MCF 10A (cell line): Measurements from ENCODE around the gene VAMP4. TPM values are rescaled to one million over a fixed set of nuclear protein-coding genes. Genes with fewer than 3 reads are reported as not detected.
A peak's percentile ranks its signal among the peaks of the same experiment; 100 is the strongest.

ENCODE experiments used
- BruUV-seq: library from RNA; stranded (reverse); fragments of 400-500 nt; replicated peaks from 2 replicates; lab custom pipeline; 2021; lab: Mats Ljungman, UMichigan
- CTCF ChIA-PET: fragments of 300-600 bp; sonication (Branson Sonifier 250); formaldehyde crosslinking; extraction: SDS; loops from one replicate; lab custom pipeline; 2021; ENCODE audit warnings: antibody characterized with exemption, inconsistent platforms; lab: Yijun Ruan, JAX
- POLR2A ChIA-PET: fragments of 300-600, 350-650 bp; sonication (Branson Sonifier 250); formaldehyde crosslinking; extraction: SDS; loops from one replicate; lab custom pipeline; 2020; ENCODE audit warnings: antibody characterized with exemption, inconsistent platforms; lab: Yijun Ruan, JAX
- DNase-seq: peaks from one replicate; pipeline ENCODE4 v3.0.0-alpha.2; 2018; ENCODE audit not compliant: unreplicated experiment
- H3K27ac Mint-ChIP-seq: one replicate; pipeline ENCODE4 v1.8.0; 2022; ENCODE audit warnings: mild to moderate bottlenecking, low read depth, mixed read lengths; ENCODE audit not compliant: unreplicated experiment
- H3K27me3 Mint-ChIP-seq: one replicate; pipeline ENCODE4 v1.8.0; 2022; ENCODE audit warnings: mixed read lengths; ENCODE audit not compliant: insufficient read depth, unreplicated experiment
- H3K36me3 Mint-ChIP-seq: one replicate; pipeline ENCODE4 v1.8.0; 2022; ENCODE audit warnings: mild to moderate bottlenecking, moderate library complexity, mixed read lengths; ENCODE audit not compliant: insufficient read depth, unreplicated experiment
- H3K4me1 Mint-ChIP-seq: one replicate; pipeline ENCODE4 v1.8.0; 2022; ENCODE audit warnings: mixed read lengths; ENCODE audit not compliant: insufficient read depth, unreplicated experiment
- H3K4me3 Mint-ChIP-seq: one replicate; pipeline ENCODE4 v1.8.0; 2022; ENCODE audit warnings: mild to moderate bottlenecking, moderate library complexity, mixed read lengths; ENCODE audit not compliant: unreplicated experiment
- H3K9me3 Mint-ChIP-seq: one replicate; pipeline ENCODE4 v1.8.0; 2022; ENCODE audit warnings: mixed read lengths; ENCODE audit not compliant: unreplicated experiment
- intact Hi-C: fragments of 100-400 bp; cut with micrococcal nuclease; formaldehyde crosslinking; loops from 2 replicates; pipeline ENCODE4 v1.14.1; 2022
- total RNA-seq: library from RNA; stranded (reverse); gene quantifications from 2 replicates; pipeline ENCODE4 v1.2.3, GENCODE V29; 2022
- TF ChIP-seq, protein P1 (sequence below): fragments of 200-600 bp; IDR thresholded peaks from one replicate; pipeline ENCODE4 v1.8.0; 2022; ENCODE audit warnings: antibody characterized with exemption, mild to moderate bottlenecking; ENCODE audit not compliant: unreplicated experiment

Gene VAMP4
- total RNA-seq, 1 experiment from 2014 or later = 20.2 TPM

DNA sequence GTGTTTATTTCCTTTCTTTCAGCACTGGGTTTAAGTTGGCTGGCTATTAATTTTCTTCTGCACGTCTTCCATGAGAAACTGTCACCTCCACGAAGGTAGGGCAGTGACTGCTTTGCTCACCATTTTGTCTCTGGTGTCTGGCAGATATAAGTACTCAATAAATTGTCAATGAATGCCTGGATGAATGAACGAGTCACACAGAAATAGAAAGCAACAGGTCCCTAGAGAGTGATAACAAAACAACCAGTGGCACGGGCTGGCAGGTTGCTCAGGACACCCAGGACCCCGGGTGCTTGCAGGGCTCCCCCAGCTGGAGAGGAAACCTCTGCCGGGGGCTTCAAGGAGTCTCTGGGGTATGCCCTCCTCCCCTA lies 86.1 kb downstream of the VAMP4 start:
- BruUV-seq = no TSS peak
- TF ChIP-seq, protein P1, sequence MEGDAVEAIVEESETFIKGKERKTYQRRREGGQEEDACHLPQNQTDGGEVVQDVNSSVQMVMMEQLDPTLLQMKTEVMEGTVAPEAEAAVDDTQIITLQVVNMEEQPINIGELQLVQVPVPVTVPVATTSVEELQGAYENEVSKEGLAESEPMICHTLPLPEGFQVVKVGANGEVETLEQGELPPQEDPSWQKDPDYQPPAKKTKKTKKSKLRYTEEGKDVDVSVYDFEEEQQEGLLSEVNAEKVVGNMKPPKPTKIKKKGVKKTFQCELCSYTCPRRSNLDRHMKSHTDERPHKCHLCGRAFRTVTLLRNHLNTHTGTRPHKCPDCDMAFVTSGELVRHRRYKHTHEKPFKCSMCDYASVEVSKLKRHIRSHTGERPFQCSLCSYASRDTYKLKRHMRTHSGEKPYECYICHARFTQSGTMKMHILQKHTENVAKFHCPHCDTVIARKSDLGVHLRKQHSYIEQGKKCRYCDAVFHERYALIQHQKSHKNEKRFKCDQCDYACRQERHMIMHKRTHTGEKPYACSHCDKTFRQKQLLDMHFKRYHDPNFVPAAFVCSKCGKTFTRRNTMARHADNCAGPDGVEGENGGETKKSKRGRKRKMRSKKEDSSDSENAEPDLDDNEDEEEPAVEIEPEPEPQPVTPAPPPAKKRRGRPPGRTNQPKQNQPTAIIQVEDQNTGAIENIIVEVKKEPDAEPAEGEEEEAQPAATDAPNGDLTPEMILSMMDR = peak; percentile 2
- intact Hi-C loops = no loop called here
- Mint-ChIP-seq H3K27me3 (peaks cover 21% of the 10 kb centered on the region), H3K4me3 (no peak overlapping the region), H3K9me3 (no peaks in the 10 kb centered on the region), H3K36me3 (no peaks in the 10 kb centered on the region), H3K27ac (no peak overlapping the region), H3K4me1 (no peaks in the 10 kb centered on the region)
- POLR2A ChIA-PET = interaction anchor here (1.1 kb wide), 1 partner anchor 11 kb away, joined by 3 read pairs; no protein-coding TSS in a partner anchor
- DNase-seq = no peak
- CTCF ChIA-PET = interaction anchor here (0.7 to 6.2 kb wide), 4 partner anchors 11 to 59 kb away, joined by 3 to 33 read pairs (median 4); no protein-coding TSS in a partner anchor

DNA sequence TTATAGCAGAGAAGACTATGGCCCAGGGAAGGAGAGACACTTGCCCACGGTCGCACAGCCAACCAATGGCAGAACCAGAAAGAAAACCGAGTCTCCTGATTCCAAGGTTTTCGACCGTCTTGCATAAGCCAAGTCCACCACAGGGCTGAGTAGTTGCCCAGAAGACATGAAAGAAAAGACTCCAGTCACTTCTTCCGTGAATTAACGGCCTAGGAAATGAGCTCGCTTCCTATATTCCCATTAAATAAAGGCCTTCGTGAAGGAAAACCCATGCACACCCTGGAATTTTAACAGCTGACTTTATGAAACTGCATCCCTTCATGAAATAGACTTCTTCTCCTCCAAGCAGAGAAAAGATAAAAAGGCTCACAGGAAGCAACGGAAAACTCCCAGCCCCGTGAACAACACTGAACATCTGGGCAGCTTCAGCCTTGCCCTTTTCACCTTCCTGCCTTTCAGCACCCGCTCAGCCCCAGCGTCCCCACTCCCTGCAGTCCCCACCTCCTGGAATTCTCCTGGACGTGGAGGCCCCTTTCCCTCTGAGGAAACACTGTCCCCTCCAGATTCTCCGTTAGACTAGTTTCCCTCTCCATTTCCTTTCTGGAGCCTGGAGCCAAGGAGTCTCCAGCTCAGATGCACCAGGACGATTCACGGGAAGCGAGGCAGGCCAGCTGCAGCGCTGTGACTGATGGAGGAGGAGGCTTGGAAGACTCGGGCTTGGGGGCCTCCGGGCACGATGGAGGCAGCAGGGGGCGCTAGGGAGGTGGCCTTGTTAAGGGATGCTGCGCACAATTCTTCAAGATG lies 86.7 kb downstream of the VAMP4 start:
- CTCF ChIA-PET = interaction anchor here (0.6 to 6.2 kb wide), 7 partner anchors 9 to 264 kb away, joined by 3 to 33 read pairs (median 4); no protein-coding TSS in a partner anchor
- POLR2A ChIA-PET = interaction anchor here (0.7 to 1.7 kb wide), 3 partner anchors 10 to 101 kb away, joined by 3 to 5 read pairs (median 4); no protein-coding TSS in a partner anchor
- no peak overlapping the region for H3K4me3 Mint-ChIP-seq
- H3K27me3 Mint-ChIP-seq = peaks cover 21% of the 10 kb centered on the region
- intact Hi-C loops = no loop called here
- BruUV-seq = no TSS peak
- no peaks in the 10 kb centered on the region for H3K4me1 Mint-ChIP-seq
- TF ChIP-seq, protein P1 = peak; percentile 41
- peak; percentile 44 for DNase-seq
- H3K27ac Mint-ChIP-seq = no peak overlapping the region
- no peaks in the 10 kb centered on the region for H3K36me3 Mint-ChIP-seq
- H3K9me3 Mint-ChIP-seq = no peaks in the 10 kb centered on the region

DNA sequence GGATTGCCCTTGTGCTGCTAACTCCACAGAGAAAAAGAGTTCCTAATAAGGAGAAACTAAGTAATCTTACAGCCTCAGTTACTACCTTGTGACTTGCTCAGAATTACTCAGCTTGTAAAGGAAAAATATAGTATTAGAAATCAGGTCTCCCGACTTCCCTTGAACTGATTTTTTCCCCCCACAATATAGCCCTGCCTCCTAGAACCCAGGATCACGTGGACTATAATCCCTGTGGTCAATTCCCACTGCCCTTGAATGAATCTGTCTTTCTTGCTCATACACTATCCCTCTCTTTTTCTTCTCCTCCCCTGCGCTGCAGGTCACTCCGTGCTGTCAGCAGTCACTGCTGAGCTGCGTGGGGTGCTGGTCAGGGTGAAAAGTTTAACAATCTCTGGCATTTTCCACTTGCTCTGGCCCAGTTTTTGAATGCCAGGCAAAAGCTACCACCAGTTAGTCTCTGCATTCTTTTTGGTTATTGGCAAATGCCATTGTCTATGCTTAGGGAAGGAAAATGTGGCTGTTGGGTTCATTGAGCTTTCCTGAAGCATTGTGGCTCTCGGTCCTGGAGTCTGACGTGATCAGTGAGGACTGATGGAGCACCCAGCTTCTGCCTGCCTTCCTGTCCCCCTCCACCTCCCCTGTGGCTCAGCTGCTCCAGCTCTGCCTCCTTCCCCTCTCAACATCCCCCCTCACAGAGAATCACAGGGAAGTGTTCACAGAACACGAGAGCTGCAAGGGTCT lies 87.5 kb downstream of the VAMP4 start:
- ChIA-PET CTCF (interaction anchor here (0.7 to 6.2 kb wide), 5 partner anchors 9 to 65 kb away, joined by 3 to 33 read pairs (median 5); no protein-coding TSS in a partner anchor), POLR2A (interaction anchor here (0.6 to 1.7 kb wide), 4 partner anchors 10 to 293 kb away, joined by 3 to 5 read pairs (median 4); no protein-coding TSS in a partner anchor)
- H3K4me3 Mint-ChIP-seq = no peak overlapping the region
- H3K27me3 Mint-ChIP-seq = peaks cover 21% of the 10 kb centered on the region
- no peaks in the 10 kb centered on the region for H3K4me1 Mint-ChIP-seq
- no peak for DNase-seq
- no TSS peak for BruUV-seq
- TF ChIP-seq, protein P1 = no peak
- no peaks in the 10 kb centered on the region for H3K36me3 Mint-ChIP-seq
- intact Hi-C loops = no loop called here
- no peaks in the 10 kb centered on the region for H3K9me3 Mint-ChIP-seq
- H3K27ac Mint-ChIP-seq = no peak overlapping the region
